Stimulated activated naive CD8-positive, alpha-beta T cell treated with anti-CD3 and anti-CD28 coated beads, Interleukin-15, amount 100 ng/mL, for 72 hours (primary cell): ENCODE results near the gene CYP2J2.
A peak's percentile ranks its signal among the peaks of the same experiment; 100 is the strongest.
"Not testable (repeated sequence)": the region's sequence is repeated elsewhere in the genome, so short reads cannot be mapped to it uniquely, and the experiment has no call there.

ENCODE experiments used
- ATAC-seq: fragments of 150-1000 bp; cut with Tn5 transposase; 2 replicates; pipeline ENCODE4 v1.10.0; 2021; ENCODE audit warnings: mild to moderate bottlenecking, moderate library complexity
- DNase-seq, 2 donors: peaks; one replicate each; pipeline ENCODE4 v3.0.0; 2021 to 2022
- H3K27ac Mint-ChIP-seq, 2 donors: one replicate each; pipeline ENCODE4 v1.8.0; 2022; ENCODE audit warnings: mild to moderate bottlenecking in 2 of 2, mixed read lengths in 2 of 2, moderate library complexity in 2 of 2
- H3K27me3 Mint-ChIP-seq: one replicate; pipeline ENCODE4 v1.8.0; 2022; ENCODE audit warnings: mixed read lengths
- H3K4me1 Mint-ChIP-seq: one replicate; pipeline ENCODE4 v1.8.0; 2022; ENCODE audit warnings: mild to moderate bottlenecking, mixed read lengths
- H3K4me3 Mint-ChIP-seq, 2 donors: one replicate each; pipeline ENCODE4 v1.8.0; 2022; ENCODE audit warnings: mild to moderate bottlenecking in 2 of 2, mixed read lengths in 2 of 2, moderate library complexity in 1 of 2
- H3K9me3 Mint-ChIP-seq, 2 donors: one replicate each; pipeline ENCODE4 v1.8.0; 2022; ENCODE audit warnings: mixed read lengths in 2 of 2

The CYP2J2 gene

DNA sequence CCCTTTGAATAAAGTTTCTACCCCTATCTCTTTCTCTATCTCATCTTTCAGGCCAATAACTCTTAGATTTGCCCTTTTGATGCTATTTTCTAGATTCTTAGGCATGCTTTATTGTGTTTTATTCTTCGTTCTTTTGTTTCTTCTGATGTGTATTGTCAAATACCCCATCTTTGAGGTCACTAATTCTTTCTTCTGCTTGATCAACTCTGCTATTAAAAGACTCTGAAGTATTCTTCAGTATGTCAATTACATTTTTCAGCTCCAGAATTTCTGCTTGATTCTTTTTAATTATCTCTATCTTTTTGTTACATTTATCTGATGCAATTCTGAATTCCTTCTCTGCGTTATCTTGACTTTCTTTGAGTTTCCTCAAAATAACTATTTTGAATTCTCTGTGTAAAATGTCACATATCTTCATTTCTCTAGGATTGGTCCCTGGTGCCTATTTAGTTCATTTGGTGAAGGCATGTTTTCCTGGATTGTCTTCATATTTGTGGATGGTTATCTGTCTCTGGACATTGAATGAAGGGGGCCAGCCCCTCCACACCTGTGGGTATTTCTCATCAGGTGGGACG, 11.2 kb upstream of the CYP2J2 start:
- H3K27me3 Mint-ChIP-seq: peaks cover 16% of the 10 kb centered on the region
- H3K4me3 Mint-ChIP-seq: no peak overlapping the region
- H3K9me3 Mint-ChIP-seq: peaks cover 0 to 10% of the 10 kb centered on the region in 2 donors
- ATAC-seq (no peak), DNase-seq (no peak)
- H3K4me1 Mint-ChIP-seq: no peaks in the 10 kb centered on the region
- H3K27ac Mint-ChIP-seq: no peak overlapping the region

DNA sequence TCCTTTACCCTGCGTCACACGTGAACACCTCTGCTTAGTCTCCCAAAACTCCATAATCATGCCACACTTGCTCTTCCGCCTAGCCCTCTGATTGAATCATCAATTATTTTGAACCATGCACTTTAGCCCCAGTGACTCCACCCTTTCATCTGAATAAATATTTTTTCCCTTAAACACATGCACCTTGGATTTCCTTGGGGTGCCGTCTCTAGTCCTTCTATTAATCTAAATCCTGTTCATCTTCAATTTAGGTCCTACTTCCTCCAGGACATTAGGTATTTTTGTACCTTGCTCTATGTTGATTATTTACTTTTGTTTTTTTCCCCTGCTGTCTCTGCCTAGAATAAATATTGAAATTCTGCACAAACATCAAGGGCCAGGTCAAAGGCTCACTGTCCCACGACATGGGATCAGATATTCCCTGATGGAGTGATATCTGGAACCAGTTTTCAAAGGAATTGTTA, 9.8 kb upstream of the CYP2J2 start:
- no peaks in the 10 kb centered on the region for H3K4me1 Mint-ChIP-seq
- ATAC-seq: no peak
- no peak overlapping the region for H3K27ac Mint-ChIP-seq
- peaks cover 16% of the 10 kb centered on the region for H3K27me3 Mint-ChIP-seq
- no peak overlapping the region for H3K4me3 Mint-ChIP-seq
- H3K9me3 Mint-ChIP-seq: peaks cover 0 to 10% of the 10 kb centered on the region in 2 donors
- DNase-seq: no peak

DNA sequence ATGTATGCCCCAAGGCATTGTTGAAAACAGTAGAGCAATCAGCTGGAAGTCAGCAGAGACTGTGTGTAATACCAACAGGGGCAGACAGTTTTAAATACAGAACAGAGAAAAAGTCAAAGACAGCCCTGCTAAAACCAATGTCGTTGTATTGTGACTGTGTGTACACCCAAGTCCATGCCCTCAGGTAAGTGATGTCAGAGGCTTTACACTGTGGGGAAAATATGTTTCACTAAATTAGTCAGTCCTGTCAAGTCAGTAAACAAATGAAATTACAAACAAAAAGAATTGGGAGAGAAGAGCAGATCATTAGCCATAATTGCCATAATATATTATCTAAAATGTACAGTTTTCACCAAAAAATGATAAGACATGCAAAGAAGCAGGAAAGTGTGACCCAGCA, 2.4 kb upstream of the CYP2J2 start:
- H3K4me1 Mint-ChIP-seq: peaks cover 11% of the 10 kb centered on the region
- ATAC-seq: peak; percentile 42
- DNase-seq: no peak
- peaks cover 30% of the 10 kb centered on the region for H3K27me3 Mint-ChIP-seq
- H3K27ac Mint-ChIP-seq: no peak overlapping the region
- H3K4me3 Mint-ChIP-seq: no peak overlapping the region
- H3K9me3 Mint-ChIP-seq: peaks cover 2 to 5% of the 10 kb centered on the region in 2 donors

DNA sequence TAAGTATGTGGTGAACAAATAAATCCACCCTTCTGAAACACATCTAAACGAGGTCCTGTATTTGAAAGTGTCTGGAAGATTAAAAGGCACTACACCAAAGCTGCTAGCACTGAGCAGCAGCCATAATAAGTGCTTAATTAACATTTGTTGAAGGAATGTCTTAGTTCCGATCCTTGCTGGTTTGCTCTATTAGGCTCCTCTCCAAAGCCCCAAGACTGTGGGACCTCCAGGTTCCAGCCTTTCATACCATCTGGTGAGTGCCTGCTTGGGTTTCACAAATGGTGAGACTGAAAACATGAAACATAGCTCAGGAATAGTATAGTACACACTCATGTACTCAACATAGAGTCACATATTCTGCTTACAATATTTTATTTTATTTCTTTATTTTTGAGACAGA, 640 bp upstream of the CYP2J2 start:
- Mint-ChIP-seq H3K9me3 (peaks cover 9 to 11% of the 10 kb centered on the region in 2 donors), H3K27me3 (peaks cover 21% of the 10 kb centered on the region), H3K27ac (no peak overlapping the region), H3K4me3 (peak overlapping the region; percentile 41 to 86), H3K4me1 (peaks cover 11% of the 10 kb centered on the region)
- DNase-seq (no peak), ATAC-seq (no peak)

DNA sequence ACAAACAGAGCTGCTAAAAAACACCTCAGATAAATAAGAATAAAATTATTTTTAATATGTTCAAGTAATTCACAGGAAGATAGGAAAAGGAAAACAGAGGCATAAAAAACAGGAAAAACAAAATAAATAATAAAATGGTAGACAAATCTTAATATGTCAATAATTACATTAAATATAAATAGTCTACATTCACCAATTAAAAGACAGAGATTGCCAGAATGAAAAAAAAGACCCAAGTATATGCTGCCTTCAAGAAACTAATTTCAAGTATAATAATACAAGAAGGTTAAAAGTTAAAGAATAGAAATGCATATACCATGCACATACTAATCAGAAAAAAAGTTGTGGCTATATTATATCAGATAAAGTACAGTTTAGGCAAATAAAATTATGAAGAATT, 1.9 kb downstream of the CYP2J2 start:
- no peak for ATAC-seq
- H3K4me3 Mint-ChIP-seq: no peak overlapping the region

DNA sequence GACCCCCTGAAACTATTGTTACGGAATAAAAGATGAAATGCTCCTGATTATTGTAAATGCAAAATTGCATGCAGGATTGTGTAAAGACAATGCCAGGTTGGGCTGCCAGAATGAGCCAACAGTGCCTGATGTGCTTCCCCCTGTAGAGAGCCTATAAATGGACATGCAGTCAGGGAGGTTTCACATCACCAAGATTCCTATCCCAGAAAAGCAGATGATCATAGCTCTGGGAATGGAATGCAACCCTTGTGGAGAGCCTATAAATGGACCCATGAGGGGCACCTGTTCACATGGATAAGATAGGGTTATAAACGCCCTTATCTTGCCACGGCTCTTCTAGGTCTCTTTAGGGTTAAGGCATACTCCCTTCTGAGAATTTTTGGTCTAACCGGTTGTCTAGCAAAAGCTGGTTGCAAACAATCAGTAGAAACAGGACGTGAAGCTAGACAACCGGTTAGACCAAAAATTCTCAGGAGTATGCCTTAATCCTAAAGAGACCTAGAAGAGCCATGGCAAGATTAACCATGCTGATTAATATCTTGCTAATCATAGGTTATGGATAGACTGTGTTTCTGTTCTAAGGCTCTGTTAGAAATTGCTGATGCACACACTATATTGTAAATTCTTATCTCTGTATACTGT, 5.2 kb downstream of the CYP2J2 start:
- DNase-seq, H3K27me3 Mint-ChIP-seq, H3K4me3 Mint-ChIP-seq, H3K4me1 Mint-ChIP-seq, ATAC-seq: not testable (repeated sequence)
- Mint-ChIP-seq H3K9me3 (peaks cover 9 to 11% of the 10 kb centered on the region in 2 donors), H3K27ac (peak overlapping the region in 1 of 2 donors; percentile 20)

More for the DNA sequence above, 1.9 kb downstream of the CYP2J2 start:
- DNase-seq: no peak
- Mint-ChIP-seq H3K27ac (no peak overlapping the region), H3K27me3 (peaks cover 15% of the 10 kb centered on the region), H3K9me3 (peaks cover 9 to 11% of the 10 kb centered on the region in 2 donors), H3K4me1 (peaks cover 11% of the 10 kb centered on the region)

DNA sequence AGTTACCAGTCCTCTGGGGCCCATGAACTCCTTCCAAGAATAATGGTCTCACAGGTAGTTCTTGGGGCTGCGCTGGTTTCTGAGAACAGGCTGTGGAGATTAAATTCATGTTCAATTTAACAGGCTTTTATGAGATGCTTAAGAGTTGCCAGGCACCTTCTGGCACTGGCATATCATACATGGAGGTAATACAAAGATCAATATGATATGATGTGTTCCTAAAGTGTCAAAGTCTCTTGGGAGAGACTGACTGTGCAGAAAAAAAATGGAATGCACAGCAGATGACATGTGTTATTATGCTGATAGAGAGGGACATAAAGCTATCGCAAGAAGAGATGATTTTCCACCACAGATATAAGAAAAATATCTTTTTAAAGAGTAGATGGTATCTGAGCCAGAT, 6.8 kb downstream of the CYP2J2 start:
- no peaks in the 10 kb centered on the region for H3K4me1 Mint-ChIP-seq
- H3K27ac Mint-ChIP-seq: no peak overlapping the region
- H3K9me3 Mint-ChIP-seq: peaks cover 7 to 9% of the 10 kb centered on the region in 2 donors
- ATAC-seq: no peak
- no peak for DNase-seq
- H3K4me3 Mint-ChIP-seq: no peak overlapping the region
- H3K27me3 Mint-ChIP-seq: no peaks in the 10 kb centered on the region

DNA sequence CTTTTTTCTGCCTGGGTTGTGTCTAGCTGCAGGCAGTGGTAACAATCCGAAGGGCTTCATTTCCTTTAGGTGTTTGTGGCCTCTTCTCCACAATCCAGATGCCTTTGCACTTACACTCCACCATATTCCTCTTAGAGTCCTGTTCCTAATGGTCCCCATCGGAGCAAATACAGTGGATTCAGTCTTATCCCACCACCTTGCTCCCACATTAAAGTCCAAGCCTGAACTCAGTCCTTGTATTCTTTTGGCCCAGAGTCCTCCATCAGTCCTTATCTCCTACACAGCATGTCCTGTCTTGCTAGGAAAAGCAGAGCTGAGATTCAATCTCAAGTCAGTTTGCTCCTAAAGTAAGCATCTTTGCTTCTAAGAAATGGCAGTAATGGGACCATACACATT, 8.8 kb downstream of the CYP2J2 start:
- H3K27me3 Mint-ChIP-seq: no peaks in the 10 kb centered on the region

DNA sequence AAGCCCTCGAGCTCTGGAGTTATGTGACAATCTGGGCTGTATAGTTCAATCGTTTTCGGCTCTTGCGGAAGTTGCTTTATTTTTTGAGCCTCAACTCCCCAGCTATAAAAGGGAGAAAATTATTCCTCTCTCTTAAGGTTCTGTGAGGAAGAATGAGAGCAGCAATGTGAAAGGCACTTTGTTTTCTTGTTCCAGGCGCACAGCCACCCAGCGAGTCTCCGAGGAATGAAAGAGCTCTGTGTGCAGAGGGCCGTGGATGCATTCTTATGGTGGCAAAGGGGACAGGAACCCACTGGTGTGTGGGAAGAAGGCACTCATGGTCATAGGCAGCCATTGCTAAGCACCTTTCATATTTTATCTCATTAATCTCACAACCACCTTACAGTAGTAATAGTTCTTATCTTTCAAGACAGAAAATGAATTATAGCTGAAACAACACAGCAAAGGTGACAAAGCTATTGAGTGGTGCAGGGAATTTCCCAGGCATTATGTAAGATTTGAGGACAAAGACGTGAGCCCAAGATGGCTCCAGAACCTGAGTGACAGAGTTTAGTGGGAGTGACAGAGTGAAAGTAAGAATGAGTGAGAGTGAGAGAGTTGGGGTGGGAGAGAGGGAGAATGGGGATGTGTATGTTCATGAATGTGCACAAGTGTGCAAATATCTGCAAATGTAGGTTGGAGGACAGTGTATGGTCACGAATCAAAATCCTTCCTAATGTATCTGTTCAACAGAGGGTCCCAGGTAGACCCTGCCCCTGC, 9.4 kb downstream of the CYP2J2 start:
- no peaks in the 10 kb centered on the region for H3K4me1 Mint-ChIP-seq
- H3K27ac Mint-ChIP-seq: no peak overlapping the region
- ATAC-seq: no peak
- no peaks in the 10 kb centered on the region for H3K9me3 Mint-ChIP-seq
- DNase-seq: no peak
- no peaks in the 10 kb centered on the region for H3K27me3 Mint-ChIP-seq
- no peak overlapping the region for H3K4me3 Mint-ChIP-seq

More for the DNA sequence above, 8.8 kb downstream of the CYP2J2 start:
- H3K4me1 Mint-ChIP-seq: no peaks in the 10 kb centered on the region
- H3K27ac Mint-ChIP-seq: no peak overlapping the region
- DNase-seq (no peak), ATAC-seq (no peak)
- no peak overlapping the region for H3K4me3 Mint-ChIP-seq
- no peaks in the 10 kb centered on the region for H3K9me3 Mint-ChIP-seq

DNA sequence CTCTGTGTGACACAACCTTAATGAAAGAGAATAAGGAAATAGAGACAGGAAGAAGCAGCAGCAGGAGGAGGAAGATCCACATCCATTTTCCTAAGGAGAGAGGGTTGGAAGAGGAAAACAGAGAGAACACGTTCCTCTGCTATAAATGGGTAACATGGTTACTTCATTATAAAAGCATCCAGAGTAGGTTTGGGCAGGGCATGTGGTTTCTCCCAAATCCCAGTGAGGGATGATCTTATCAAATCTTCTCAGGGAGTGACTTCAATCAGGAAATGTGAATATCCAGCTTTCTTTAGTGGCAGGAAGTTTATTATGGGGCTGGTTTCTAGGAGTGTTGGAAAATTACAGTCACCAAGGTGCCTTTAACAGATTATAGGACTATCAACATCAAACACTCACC, 11.1 kb downstream of the CYP2J2 start:
- Mint-ChIP-seq H3K4me3 (no peak overlapping the region), H3K9me3 (no peaks in the 10 kb centered on the region), H3K4me1 (no peaks in the 10 kb centered on the region), H3K27ac (peak overlapping the region in 1 of 2 donors; percentile 84), H3K27me3 (no peaks in the 10 kb centered on the region)
- DNase-seq (no peak), ATAC-seq (no peak)

DNA sequence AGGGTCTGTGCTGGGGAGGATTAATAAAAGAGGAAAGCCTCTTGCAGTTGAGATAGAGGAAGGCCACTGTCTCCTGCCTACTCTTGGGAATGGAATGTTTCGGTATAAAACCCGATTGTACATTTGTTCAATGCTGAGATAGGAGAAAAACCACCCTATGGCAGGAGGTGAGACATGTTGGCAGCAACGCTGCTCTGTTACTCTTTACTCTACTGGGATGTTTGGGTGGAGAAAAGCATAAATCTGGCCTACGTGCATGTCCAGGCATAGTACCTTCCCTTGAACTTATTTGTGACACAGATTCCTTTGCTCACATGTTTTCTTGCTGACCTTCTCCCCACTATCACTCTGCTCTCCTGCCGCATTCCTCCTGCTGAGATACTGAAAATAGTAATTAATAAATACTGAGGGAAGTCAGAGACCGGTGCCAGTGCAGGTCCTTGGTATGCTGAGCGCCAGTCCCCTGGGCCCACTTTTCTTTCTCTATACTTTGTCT, 11.7 kb downstream of the CYP2J2 start:
- H3K27me3 Mint-ChIP-seq, DNase-seq, H3K4me3 Mint-ChIP-seq, H3K4me1 Mint-ChIP-seq, H3K9me3 Mint-ChIP-seq, ATAC-seq: not testable (repeated sequence)
- peak overlapping the region in 1 of 2 donors; percentile 44 for H3K27ac Mint-ChIP-seq

DNA sequence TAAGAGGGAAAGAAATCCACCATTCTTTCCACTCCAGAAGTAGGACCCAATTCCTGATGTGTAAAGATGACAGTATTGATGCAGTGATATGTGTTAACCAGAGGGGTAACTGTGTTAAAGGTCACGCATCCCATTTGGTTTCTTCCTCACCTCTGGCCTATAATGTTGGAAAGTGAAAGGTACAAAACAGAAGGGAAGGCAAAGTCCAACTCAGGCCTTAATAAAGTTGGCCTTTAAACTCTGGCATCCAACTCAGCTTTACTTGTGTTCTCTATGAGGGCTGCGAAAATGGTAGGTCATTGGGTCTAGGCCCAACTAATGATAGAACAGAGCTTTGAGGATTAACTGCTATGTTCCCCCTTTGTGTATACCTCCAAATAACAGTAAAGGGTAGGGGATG, 17.9 kb downstream of the CYP2J2 start:
- Mint-ChIP-seq H3K27me3 (no peaks in the 10 kb centered on the region), H3K4me3 (no peak overlapping the region), H3K9me3 (no peaks in the 10 kb centered on the region), H3K27ac (no peak overlapping the region), H3K4me1 (no peaks in the 10 kb centered on the region)
- ATAC-seq: no peak
- DNase-seq: no peak

DNA sequence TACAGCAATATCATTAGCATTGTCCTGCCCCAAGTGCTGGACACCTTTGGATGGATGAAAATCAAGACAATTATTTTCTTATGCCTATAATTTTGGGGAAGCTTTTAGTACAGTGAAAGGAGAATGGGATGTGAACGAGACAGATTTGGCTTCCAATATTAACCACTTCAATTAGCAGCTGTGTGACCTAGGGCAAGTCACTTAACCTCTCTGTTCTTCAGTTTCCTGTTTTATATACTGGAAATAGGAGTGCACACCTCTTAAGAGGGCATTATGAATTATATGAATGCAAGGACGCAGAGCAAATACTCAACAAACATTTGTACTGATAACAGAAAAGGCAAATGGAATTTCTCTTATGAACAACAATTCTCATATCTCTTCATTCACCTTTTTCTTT, 18.5 kb downstream of the CYP2J2 start:
- DNase-seq: no peak
- Mint-ChIP-seq H3K4me1 (peaks cover 4% of the 10 kb centered on the region), H3K9me3 (no peaks in the 10 kb centered on the region), H3K27ac (no peak overlapping the region), H3K27me3 (no peaks in the 10 kb centered on the region), H3K4me3 (no peak overlapping the region)
- ATAC-seq: no peak

DNA sequence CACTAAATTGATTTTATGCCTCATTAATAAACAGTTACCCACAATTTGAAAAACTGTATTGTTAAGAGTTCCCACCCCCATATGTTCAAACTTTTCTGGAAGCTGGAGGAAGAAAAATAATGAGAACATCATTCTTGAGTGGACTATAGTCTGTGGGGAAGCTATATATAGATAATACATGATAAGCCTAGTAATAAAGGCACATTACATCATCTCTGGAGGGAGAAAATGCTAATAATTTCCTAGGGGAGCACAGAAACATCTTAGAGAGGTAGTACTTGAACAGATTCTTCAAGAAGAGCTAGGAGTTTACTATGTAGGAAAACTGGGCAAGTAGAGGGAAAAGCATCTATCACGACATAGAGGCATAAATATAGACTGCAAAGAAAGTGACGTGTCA, 19.6 kb downstream of the CYP2J2 start:
- no peak overlapping the region for H3K4me3 Mint-ChIP-seq

DNA sequence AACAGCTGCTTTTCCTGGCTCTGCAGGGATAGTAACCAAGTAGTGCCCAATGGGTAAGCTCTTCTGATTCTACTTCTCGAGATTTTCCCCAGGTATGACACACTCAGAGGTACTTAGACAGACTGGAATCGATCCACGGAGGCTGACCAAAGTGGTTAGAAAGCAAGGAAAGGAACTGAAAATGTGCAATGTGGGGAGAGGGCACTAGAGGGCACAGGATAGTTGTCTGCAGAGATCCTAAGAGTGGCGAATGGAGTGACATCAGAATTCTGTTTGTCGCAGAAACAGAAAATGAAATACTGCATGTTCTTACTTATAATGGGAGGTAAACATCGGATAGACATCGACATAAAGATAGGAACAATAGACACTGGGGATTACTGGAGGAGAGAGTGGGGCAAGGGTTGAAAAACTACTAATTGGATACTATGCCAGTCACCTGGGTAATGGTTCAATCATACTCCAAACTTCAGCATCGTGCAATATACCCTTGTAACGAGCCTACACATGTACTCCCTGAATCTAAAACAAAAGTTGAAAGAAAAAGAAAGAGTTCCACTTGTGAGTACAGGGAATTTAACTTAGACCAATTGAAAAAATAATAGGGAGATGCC, 23.3 kb downstream of the CYP2J2 start:
- peak; percentile 72 for ATAC-seq
- DNase-seq: peak in 1 of 2 donors; percentile 16

More for the DNA sequence above, 19.6 kb downstream of the CYP2J2 start:
- Mint-ChIP-seq H3K4me1 (peaks cover 6% of the 10 kb centered on the region), H3K27me3 (no peaks in the 10 kb centered on the region), H3K9me3 (no peaks in the 10 kb centered on the region), H3K27ac (no peak overlapping the region)
- DNase-seq: no peak
- no peak for ATAC-seq

More for the DNA sequence above, 23.3 kb downstream of the CYP2J2 start:
- Mint-ChIP-seq H3K9me3 (no peaks in the 10 kb centered on the region), H3K4me1 (peaks cover 6% of the 10 kb centered on the region), H3K27me3 (no peaks in the 10 kb centered on the region), H3K27ac (no peak overlapping the region), H3K4me3 (peak overlapping the region in 1 of 2 donors; percentile 59)
